ENCODE data around the gene GFRA4. TPM values are rescaled to one million over a fixed set of nuclear protein-coding genes. Genes with fewer than 3 reads are reported as not detected.

The GFRA4 gene
- total RNA-seq, 1 experiment from 2014 or later = not detected

GRCh38 chr20:3630429-3630828, 32.8 kb downstream of the GFRA4 start:
- Mint-ChIP-seq H3K27me3 (ENCODE audit: low read depth) (no peaks in the 10 kb centered on the region), H3K36me3 (peaks cover 4% of the 10 kb centered on the region), H3K4me3 (no peak overlapping the region), H3K4me1 (peaks cover 12% of the 10 kb centered on the region), H3K9me3 (no peaks in the 10 kb centered on the region), H3K27ac (no peak overlapping the region)
- ChIA-PET CTCF (interaction anchor here (0.6 to 1.8 kb wide), 4 partner anchors 67 to 165 kb away, joined by 3 to 6 read pairs (median 4); partner anchors contain the start of gene SPEF1), POLR2A (interaction anchor here (0.7 kb wide), 1 partner anchor 12 kb away, joined by 6 read pairs; no protein-coding TSS in a partner anchor)
- no peak for ATAC-seq
- no peak for TF ChIP-seq NR2C2 (CRISPR knock-in tag; IDR thresholded peaks at IDR 0.05)
- DNase-seq (ENCODE audit: low spot score) = no peak

DNA sequence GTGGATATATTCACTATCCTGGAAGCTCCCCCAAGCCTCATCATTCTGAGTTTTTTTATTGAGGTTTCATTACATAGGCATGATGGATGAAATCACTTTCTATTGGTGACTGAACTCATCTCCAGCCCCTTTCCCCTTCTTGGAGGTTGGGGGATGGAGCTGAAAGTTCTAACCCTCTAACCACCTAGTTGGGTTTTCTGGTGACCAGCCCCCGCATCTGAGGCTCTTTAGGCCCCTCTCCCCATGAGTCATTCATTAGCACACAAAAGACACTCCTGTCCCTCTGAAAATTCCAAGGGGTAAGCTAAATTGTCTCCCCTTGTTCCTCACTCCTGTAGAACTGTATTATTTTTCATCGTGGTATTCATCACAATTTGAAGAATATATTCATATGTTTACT, 33.3 kb downstream of the GFRA4 start:
- CTCF ChIA-PET = interaction anchor here (0.9 to 1.8 kb wide), 2 partner anchors 17 to 67 kb away, joined by 4 to 5 read pairs; no protein-coding TSS in a partner anchor
- peaks cover 4% of the 10 kb centered on the region for H3K36me3 Mint-ChIP-seq

More for the DNA sequence above, 33.3 kb downstream of the GFRA4 start:
- TF ChIP-seq CREB1 (CRISPR knock-in tag; IDR thresholded peaks at IDR 0.05) = no peak
- no peak for TF ChIP-seq KAT7 (CRISPR knock-in tag; IDR thresholded peaks at IDR 0.05; ENCODE audit: borderline replicate concordance)
- TF ChIP-seq JUN (CRISPR knock-in tag; IDR thresholded peaks at IDR 0.05) = no peak
- no peak for TF ChIP-seq NFYB (CRISPR knock-in tag; conservative IDR thresholded peaks at IDR 0.05; ENCODE audit: low read depth)
- no peak for TF ChIP-seq HMGXB4 (CRISPR knock-in tag; IDR thresholded peaks at IDR 0.05)
- no peak for TF ChIP-seq SMAD4 (CRISPR knock-in tag; IDR thresholded peaks at IDR 0.05)
- TF ChIP-seq ZNF263 (CRISPR knock-in tag; IDR thresholded peaks at IDR 0.05; ENCODE audit: low read depth) = no peak
- no peak for TF ChIP-seq FOXJ3 (CRISPR knock-in tag; IDR thresholded peaks at IDR 0.05; ENCODE audit: borderline replicate concordance)
- no peak for TF ChIP-seq CDX4 (CRISPR knock-in tag; IDR thresholded peaks at IDR 0.05; ENCODE audit: borderline replicate concordance)
- TF ChIP-seq TEAD4 (CRISPR knock-in tag; IDR thresholded peaks at IDR 0.05) = no peak
- TF ChIP-seq, protein P1, sequence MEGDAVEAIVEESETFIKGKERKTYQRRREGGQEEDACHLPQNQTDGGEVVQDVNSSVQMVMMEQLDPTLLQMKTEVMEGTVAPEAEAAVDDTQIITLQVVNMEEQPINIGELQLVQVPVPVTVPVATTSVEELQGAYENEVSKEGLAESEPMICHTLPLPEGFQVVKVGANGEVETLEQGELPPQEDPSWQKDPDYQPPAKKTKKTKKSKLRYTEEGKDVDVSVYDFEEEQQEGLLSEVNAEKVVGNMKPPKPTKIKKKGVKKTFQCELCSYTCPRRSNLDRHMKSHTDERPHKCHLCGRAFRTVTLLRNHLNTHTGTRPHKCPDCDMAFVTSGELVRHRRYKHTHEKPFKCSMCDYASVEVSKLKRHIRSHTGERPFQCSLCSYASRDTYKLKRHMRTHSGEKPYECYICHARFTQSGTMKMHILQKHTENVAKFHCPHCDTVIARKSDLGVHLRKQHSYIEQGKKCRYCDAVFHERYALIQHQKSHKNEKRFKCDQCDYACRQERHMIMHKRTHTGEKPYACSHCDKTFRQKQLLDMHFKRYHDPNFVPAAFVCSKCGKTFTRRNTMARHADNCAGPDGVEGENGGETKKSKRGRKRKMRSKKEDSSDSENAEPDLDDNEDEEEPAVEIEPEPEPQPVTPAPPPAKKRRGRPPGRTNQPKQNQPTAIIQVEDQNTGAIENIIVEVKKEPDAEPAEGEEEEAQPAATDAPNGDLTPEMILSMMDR (IDR thresholded peaks at IDR 0.05) = no peak
- no peak for TF ChIP-seq E2F4 (CRISPR knock-in tag; IDR thresholded peaks at IDR 0.05; ENCODE audit: borderline replicate concordance, low read depth)
- TF ChIP-seq ATF3 (CRISPR knock-in tag; conservative IDR thresholded peaks at IDR 0.05) = no peak
- no peak for TF ChIP-seq E2F5 (CRISPR knock-in tag; IDR thresholded peaks at IDR 0.05)
- TF ChIP-seq SOX15 (CRISPR knock-in tag; IDR thresholded peaks at IDR 0.05) = no peak
- TF ChIP-seq ESRRA (CRISPR knock-in tag; IDR thresholded peaks at IDR 0.05; ENCODE audit: borderline replicate concordance) = no peak
- no peak for TF ChIP-seq JAZF1 (CRISPR knock-in tag; IDR thresholded peaks at IDR 0.05)
- TF ChIP-seq ZNF121 (CRISPR knock-in tag; IDR thresholded peaks at IDR 0.05) = no peak
- TF ChIP-seq FOXK1 (CRISPR knock-in tag; IDR thresholded peaks at IDR 0.05) = no peak
- Mint-ChIP-seq H3K27me3 (ENCODE audit: low read depth) (no peaks in the 10 kb centered on the region), H3K9me3 (no peaks in the 10 kb centered on the region), H3K4me3 (no peak overlapping the region), H3K4me1 (peaks cover 12% of the 10 kb centered on the region), H3K27ac (no peak overlapping the region)
- POLR2A ChIA-PET = no interaction called here
- peak; percentile 26; the same call in 1 of the 2 replicates for ATAC-seq
- no peak for DNase-seq (ENCODE audit: low spot score)

Measured in WTC11 (cell line).